Measurements from ENCODE around the gene SLC6A12. TPM values are rescaled to one million over a fixed set of nuclear protein-coding genes. Genes with fewer than 3 reads are reported as not detected.

SLC6A12 gene
- total and polyA plus RNA-seq, 9 of the 15 experiments (the other 6 are each of a cell fraction or from before 2014, with no cell fraction given), result not detected

DNA sequence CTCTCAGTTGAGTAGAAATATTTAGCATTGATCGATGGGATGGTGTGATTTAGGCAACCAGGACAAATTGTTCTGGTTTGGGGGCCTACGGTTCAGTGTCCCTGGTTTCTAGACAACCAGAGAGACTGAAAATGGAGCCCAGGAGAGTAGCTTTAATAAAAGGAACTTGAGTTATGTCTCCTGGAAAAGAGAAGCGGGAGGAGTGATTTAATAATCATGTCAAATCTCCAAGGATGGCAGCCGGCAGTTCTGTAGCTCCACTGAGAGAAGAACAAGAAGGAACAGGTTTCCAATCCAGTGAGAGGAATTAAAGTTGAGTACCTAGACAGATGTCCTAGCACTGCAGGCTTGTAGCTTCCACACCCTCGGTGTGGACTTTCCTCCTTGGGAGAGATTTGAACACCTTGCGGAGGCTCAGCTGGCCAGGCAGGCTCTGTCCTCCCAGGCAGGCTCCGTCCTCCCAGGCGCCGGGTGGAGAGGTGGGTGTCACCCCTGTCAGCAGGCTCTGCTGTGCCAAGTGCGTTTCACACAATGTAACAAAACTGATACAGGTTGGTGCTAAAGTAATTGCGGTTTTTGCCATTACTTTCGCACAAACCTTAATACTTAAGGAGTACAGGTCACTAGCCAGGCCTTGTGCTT is 45.9 kb downstream of the SLC6A12 start:
- no TSS peak for BruUV-seq (replicated peaks)
- intact Hi-C loops (cut with micrococcal nuclease), result no loop called here
- no peak for DNase-seq (ENCODE audit: extremely low read depth in 1 of 4, low spot score in 3 of 4)
- TF ChIP-seq ZNF445 (CRISPR knock-in tag; IDR thresholded peaks at IDR 0.05; ENCODE audit: low read depth) (no peak), RAD51 (IDR thresholded peaks at IDR 0.05; ENCODE audit: borderline replicate concordance, low read depth) (no peak), CLOCK (CRISPR knock-in tag; IDR thresholded peaks at IDR 0.05; ENCODE audit: borderline replicate concordance) (no peak), SMARCA4 (IDR thresholded peaks at IDR 0.05) (no peak), CC2D1A (IDR thresholded peaks at IDR 0.05) (no peak), HEY1 (CRISPR knock-in tag; IDR thresholded peaks at IDR 0.05; ENCODE audit: borderline replicate concordance) (no peak), ZNF263 (CRISPR knock-in tag; IDR thresholded peaks at IDR 0.05; ENCODE audit: borderline replicate concordance) (no peak)
- TF ChIP-seq, protein P1, sequence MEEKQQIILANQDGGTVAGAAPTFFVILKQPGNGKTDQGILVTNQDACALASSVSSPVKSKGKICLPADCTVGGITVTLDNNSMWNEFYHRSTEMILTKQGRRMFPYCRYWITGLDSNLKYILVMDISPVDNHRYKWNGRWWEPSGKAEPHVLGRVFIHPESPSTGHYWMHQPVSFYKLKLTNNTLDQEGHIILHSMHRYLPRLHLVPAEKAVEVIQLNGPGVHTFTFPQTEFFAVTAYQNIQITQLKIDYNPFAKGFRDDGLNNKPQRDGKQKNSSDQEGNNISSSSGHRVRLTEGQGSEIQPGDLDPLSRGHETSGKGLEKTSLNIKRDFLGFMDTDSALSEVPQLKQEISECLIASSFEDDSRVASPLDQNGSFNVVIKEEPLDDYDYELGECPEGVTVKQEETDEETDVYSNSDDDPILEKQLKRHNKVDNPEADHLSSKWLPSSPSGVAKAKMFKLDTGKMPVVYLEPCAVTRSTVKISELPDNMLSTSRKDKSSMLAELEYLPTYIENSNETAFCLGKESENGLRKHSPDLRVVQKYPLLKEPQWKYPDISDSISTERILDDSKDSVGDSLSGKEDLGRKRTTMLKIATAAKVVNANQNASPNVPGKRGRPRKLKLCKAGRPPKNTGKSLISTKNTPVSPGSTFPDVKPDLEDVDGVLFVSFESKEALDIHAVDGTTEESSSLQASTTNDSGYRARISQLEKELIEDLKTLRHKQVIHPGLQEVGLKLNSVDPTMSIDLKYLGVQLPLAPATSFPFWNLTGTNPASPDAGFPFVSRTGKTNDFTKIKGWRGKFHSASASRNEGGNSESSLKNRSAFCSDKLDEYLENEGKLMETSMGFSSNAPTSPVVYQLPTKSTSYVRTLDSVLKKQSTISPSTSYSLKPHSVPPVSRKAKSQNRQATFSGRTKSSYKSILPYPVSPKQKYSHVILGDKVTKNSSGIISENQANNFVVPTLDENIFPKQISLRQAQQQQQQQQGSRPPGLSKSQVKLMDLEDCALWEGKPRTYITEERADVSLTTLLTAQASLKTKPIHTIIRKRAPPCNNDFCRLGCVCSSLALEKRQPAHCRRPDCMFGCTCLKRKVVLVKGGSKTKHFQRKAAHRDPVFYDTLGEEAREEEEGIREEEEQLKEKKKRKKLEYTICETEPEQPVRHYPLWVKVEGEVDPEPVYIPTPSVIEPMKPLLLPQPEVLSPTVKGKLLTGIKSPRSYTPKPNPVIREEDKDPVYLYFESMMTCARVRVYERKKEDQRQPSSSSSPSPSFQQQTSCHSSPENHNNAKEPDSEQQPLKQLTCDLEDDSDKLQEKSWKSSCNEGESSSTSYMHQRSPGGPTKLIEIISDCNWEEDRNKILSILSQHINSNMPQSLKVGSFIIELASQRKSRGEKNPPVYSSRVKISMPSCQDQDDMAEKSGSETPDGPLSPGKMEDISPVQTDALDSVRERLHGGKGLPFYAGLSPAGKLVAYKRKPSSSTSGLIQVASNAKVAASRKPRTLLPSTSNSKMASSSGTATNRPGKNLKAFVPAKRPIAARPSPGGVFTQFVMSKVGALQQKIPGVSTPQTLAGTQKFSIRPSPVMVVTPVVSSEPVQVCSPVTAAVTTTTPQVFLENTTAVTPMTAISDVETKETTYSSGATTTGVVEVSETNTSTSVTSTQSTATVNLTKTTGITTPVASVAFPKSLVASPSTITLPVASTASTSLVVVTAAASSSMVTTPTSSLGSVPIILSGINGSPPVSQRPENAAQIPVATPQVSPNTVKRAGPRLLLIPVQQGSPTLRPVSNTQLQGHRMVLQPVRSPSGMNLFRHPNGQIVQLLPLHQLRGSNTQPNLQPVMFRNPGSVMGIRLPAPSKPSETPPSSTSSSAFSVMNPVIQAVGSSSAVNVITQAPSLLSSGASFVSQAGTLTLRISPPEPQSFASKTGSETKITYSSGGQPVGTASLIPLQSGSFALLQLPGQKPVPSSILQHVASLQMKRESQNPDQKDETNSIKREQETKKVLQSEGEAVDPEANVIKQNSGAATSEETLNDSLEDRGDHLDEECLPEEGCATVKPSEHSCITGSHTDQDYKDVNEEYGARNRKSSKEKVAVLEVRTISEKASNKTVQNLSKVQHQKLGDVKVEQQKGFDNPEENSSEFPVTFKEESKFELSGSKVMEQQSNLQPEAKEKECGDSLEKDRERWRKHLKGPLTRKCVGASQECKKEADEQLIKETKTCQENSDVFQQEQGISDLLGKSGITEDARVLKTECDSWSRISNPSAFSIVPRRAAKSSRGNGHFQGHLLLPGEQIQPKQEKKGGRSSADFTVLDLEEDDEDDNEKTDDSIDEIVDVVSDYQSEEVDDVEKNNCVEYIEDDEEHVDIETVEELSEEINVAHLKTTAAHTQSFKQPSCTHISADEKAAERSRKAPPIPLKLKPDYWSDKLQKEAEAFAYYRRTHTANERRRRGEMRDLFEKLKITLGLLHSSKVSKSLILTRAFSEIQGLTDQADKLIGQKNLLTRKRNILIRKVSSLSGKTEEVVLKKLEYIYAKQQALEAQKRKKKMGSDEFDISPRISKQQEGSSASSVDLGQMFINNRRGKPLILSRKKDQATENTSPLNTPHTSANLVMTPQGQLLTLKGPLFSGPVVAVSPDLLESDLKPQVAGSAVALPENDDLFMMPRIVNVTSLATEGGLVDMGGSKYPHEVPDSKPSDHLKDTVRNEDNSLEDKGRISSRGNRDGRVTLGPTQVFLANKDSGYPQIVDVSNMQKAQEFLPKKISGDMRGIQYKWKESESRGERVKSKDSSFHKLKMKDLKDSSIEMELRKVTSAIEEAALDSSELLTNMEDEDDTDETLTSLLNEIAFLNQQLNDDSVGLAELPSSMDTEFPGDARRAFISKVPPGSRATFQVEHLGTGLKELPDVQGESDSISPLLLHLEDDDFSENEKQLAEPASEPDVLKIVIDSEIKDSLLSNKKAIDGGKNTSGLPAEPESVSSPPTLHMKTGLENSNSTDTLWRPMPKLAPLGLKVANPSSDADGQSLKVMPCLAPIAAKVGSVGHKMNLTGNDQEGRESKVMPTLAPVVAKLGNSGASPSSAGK (IDR thresholded peaks at IDR 0.05), result no peak

More for the DNA sequence above, 45.9 kb downstream of the SLC6A12 start:
- 0 out of 2 replicates have a peak, but pooled peaks cover 6% of the 10 kb centered on the region for H4K20me1 ChIP-seq (replicated peaks; ENCODE audit: control insufficient read depth, insufficient read depth, low read length)
- H3K4me1 ChIP-seq (replicated peaks in 1 of 2; ENCODE audit: control insufficient read depth in 2 of 2, insufficient read depth in 2 of 2, low read length in 2 of 2), result peaks cover 0 to 25% of the 10 kb centered on the region in 2 experiments; a peak in 3 of 5 replicates
- in situ Hi-C loops (cut with MboI), result no loop called here
- H3K4me3 ChIP-seq, result no peak overlapping the region
- ATAC-seq (no peak), FAIRE-seq (no peak)
- peaks cover 3 to 49% of the 10 kb centered on the region in 2 experiments; a peak in 3 of 5 replicates for H3K27me3 ChIP-seq (ENCODE audit: control insufficient read depth in 2 of 2, insufficient read depth in 2 of 2, low read length in 2 of 2)
- no peaks in the 10 kb centered on the region for H3K9me3 ChIP-seq (replicated peaks; ENCODE audit: control insufficient read depth, insufficient read depth, low read depth, low read length)
- no peaks in the 10 kb centered on the region for H3K79me2 ChIP-seq (ENCODE audit: control insufficient read depth, insufficient read depth, low read length)
- no peak overlapping the region for H3K9ac ChIP-seq (ENCODE audit: insufficient read depth in 1 of 2, low read depth in 2 of 2, low read length in 2 of 2)
- no peak overlapping the region for H2AFZ ChIP-seq (ENCODE audit: low read depth, low read length)
- no peaks in the 10 kb centered on the region for H3K9me1 ChIP-seq (ENCODE audit: control insufficient read depth, insufficient read depth, low read length)
- POLR2A ChIA-PET, result no interaction called here
- no peaks in the 10 kb centered on the region for H3K36me3 ChIP-seq (ENCODE audit: control insufficient read depth, insufficient read depth, low read length)
- CTCF ChIA-PET (ENCODE audit: low intra/inter-chr PET ratio), result no interaction called here
- H3K4me2 ChIP-seq (ENCODE audit: insufficient read depth, low read length), result no peak overlapping the region
- no peak overlapping the region for H3K27ac ChIP-seq (ENCODE audit: extremely low read depth, low read depth, low read length)
- WGBS (ENCODE audit: insufficient coverage, low coverage, missing lambda C conversion rate), result 34% methylated on average over 9 of the region's 12 CpGs
